SU-DHL-6 (cell line): ENCODE measurements around the gene CAPN14.

Experiments
- H2AFZ ChIP-seq: fragments of 200-600 bp; sonication (generic); 2 replicates; pipeline ENCODE4 v1.6.1; 2014; ENCODE audit warnings: low read depth, mild to moderate bottlenecking, moderate library complexity, mixed read lengths, antibody characterized with exemption, low read length; ENCODE audit not compliant: severe bottlenecking
- H3F3A ChIP-seq: fragments of 200-600 bp; shearing (Covaris generic); 2 replicates; pipeline ENCODE4 v1.6.0; 2016; ENCODE audit warnings: antibody characterized with exemption, mild to moderate bottlenecking; ENCODE audit not compliant: insufficient read depth
- H3K27ac ChIP-seq: fragments of 200-600 bp; sonication (generic); 2 replicates; pipeline ENCODE4 v1.5.1; 2016; ENCODE audit warnings: low read depth, mild to moderate bottlenecking, low read length, moderate library complexity, mixed read lengths
- H3K27me3 ChIP-seq: fragments of 200-600 bp; sonication (generic), shearing (Covaris generic); 2 replicates; pipeline ENCODE4 v1.6.0; 2014; ENCODE audit warnings: mild to moderate bottlenecking, low read length
- H3K36me3 ChIP-seq: fragments of 200-600 bp; sonication (generic); 2 replicates; pipeline ENCODE4 v1.6.1; 2014; ENCODE audit warnings: mild to moderate bottlenecking, low read length, mixed read lengths
- H3K4me2 ChIP-seq: fragments of 300-600, 200-600 bp; shearing (Covaris generic), sonication (generic); 2 replicates; pipeline ENCODE4 v1.6.0; 2014; ENCODE audit warnings: low read length, low read depth, mild to moderate bottlenecking; ENCODE audit not compliant: poor library complexity, severe bottlenecking
- H3K4me3 ChIP-seq: fragments of 200-600 bp; sonication (generic); 2 replicates; pipeline ENCODE4 v1.5.1; 2014; ENCODE audit warnings: antibody characterized with exemption, low read length, mild to moderate bottlenecking, mixed read lengths; ENCODE audit not compliant: insufficient read depth, poor library complexity, severe bottlenecking
- H3K79me2 ChIP-seq: fragments of 200-600 bp; sonication (generic); 2 replicates; pipeline ENCODE4 v1.6.1; 2014; ENCODE audit warnings: mild to moderate bottlenecking, low read length, moderate library complexity; ENCODE audit not compliant: insufficient read depth
- H3K9ac ChIP-seq: fragments of 200-600 bp; sonication (generic); 2 replicates; pipeline ENCODE4 v1.7.0; 2014; ENCODE audit warnings: mild to moderate bottlenecking, low read length
- H3K9me2 ChIP-seq: fragments of 200-600 bp; sonication (generic); replicated peaks from 2 replicates; pipeline ENCODE4 v1.6.1; 2014; ENCODE audit warnings: low read length; ENCODE audit not compliant: insufficient read depth
- H3K9me3 ChIP-seq: fragments of 200-600 bp; sonication (generic); 2 replicates; pipeline ENCODE4 v1.6.1; 2014; ENCODE audit warnings: low read length, mixed read lengths; ENCODE audit not compliant: insufficient read depth
- H4K20me1 ChIP-seq: fragments of 200-600 bp; sonication (generic); 2 replicates; pipeline ENCODE4 v1.6.1; 2014; ENCODE audit warnings: low read depth, mild to moderate bottlenecking, antibody characterized with exemption, low read length, moderate library complexity, mixed read lengths
- EZH2phosphoT487 ChIP-seq: fragments of 200-600 bp; sonication (generic), shearing (Covaris generic); conservative IDR thresholded peaks from 2 replicates; pipeline ENCODE4 v1.6.1; 2018; ENCODE audit warnings: mild to moderate bottlenecking, antibody characterized with exemption, low read length, moderate library complexity, mixed read lengths
- TF ChIP-seq, protein P1 (sequence below): fragments of 200-600 bp; sonication (generic); IDR thresholded peaks from one replicate; pipeline ENCODE4 v1.5.1; 2017; ENCODE audit warnings: antibody characterized with exemption, mild to moderate bottlenecking, low read length, moderate library complexity; ENCODE audit not compliant: insufficient read depth, poor library complexity, severe bottlenecking

The CAPN14 gene

DNA sequence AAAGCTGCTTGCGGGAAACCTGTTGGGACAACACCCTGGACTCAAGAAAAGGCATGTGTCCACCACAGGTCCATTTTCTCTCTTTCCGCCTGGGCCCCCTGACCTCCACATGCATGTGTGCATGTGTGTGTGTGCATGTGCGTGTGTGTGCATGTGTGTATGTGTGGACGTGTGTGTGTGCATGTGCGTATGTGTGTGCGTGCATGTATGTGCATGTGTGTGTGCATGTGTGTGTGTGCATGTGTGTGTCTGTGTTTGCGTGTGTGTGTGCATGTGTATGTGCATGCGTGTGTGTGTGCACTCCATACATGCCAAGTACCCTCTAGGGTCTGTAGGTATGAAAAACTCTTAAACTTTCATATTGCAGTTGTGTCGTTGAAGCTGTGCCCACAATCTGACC lies 16.3 kb downstream of the CAPN14 start:
- no peak for TF ChIP-seq EZH2phosphoT487
- TF ChIP-seq, protein P1, sequence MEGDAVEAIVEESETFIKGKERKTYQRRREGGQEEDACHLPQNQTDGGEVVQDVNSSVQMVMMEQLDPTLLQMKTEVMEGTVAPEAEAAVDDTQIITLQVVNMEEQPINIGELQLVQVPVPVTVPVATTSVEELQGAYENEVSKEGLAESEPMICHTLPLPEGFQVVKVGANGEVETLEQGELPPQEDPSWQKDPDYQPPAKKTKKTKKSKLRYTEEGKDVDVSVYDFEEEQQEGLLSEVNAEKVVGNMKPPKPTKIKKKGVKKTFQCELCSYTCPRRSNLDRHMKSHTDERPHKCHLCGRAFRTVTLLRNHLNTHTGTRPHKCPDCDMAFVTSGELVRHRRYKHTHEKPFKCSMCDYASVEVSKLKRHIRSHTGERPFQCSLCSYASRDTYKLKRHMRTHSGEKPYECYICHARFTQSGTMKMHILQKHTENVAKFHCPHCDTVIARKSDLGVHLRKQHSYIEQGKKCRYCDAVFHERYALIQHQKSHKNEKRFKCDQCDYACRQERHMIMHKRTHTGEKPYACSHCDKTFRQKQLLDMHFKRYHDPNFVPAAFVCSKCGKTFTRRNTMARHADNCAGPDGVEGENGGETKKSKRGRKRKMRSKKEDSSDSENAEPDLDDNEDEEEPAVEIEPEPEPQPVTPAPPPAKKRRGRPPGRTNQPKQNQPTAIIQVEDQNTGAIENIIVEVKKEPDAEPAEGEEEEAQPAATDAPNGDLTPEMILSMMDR = no peak
- no peak overlapping the region for H2AFZ ChIP-seq
- H3K9me3 ChIP-seq = no peaks in the 10 kb centered on the region
- H3K4me3 ChIP-seq = no peak overlapping the region
- no peaks in the 10 kb centered on the region for H3K9me2 ChIP-seq
- H3K27ac ChIP-seq = no peak overlapping the region
- no peak overlapping the region for H3K9ac ChIP-seq
- H3K27me3 ChIP-seq = no peaks in the 10 kb centered on the region
- no peaks in the 10 kb centered on the region for H4K20me1 ChIP-seq
- no peaks in the 10 kb centered on the region for H3F3A ChIP-seq
- no peak overlapping the region for H3K4me2 ChIP-seq
- no peaks in the 10 kb centered on the region for H3K79me2 ChIP-seq
- no peaks in the 10 kb centered on the region for H3K36me3 ChIP-seq

DNA sequence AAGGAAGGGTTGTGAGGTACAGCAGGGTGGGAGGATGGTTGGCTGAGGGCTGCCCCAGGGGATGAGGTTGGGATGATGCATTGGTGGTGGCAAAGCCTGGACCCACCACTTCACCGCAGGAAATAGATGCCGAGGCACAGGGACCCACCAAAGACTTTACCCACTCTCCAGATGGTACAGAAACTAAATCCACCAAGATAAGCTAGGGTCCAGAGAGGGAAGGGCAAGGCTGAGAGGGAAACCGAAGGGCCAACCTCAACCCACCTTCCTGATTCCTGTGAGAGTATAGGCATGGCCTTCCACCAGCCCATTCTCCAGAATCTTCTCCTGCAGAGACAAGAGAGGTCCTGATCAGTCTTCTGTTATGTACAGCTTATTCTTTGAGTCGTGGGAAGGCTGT lies 18.1 kb downstream of the CAPN14 start:
- no peak overlapping the region for H2AFZ ChIP-seq
- H4K20me1 ChIP-seq = no peaks in the 10 kb centered on the region
- H3K9me3 ChIP-seq = no peaks in the 10 kb centered on the region
- TF ChIP-seq, protein P1 = no peak
- no peak for TF ChIP-seq EZH2phosphoT487
- H3F3A ChIP-seq = no peaks in the 10 kb centered on the region
- no peak overlapping the region for H3K9ac ChIP-seq
- H3K4me2 ChIP-seq = no peak overlapping the region
- H3K4me3 ChIP-seq = no peak overlapping the region
- no peaks in the 10 kb centered on the region for H3K9me2 ChIP-seq
- no peaks in the 10 kb centered on the region for H3K36me3 ChIP-seq
- H3K27me3 ChIP-seq = no peaks in the 10 kb centered on the region
- H3K27ac ChIP-seq = no peak overlapping the region
- no peaks in the 10 kb centered on the region for H3K79me2 ChIP-seq

DNA sequence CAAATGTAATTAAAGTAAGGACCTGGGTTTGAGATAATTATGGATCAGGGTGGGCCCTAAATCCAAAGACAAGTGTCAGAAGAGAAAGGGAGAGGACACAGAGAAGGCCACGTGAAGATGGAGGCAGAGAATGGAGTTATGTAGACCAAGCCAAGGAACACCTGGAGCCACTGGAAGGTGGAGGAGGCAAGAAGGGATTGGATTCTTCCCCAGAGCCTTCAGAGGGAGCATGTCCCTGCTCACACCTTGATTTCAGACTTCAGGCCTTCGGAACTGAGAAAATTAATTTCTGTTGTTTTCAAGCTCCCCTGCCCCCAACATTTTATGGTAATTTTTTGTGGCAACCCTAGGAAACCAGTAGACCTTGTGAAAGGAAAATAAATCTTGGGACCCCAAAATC lies 19.6 kb downstream of the CAPN14 start:
- Histone ChIP-seq H4K20me1 (no peaks in the 10 kb centered on the region), H3K9me3 (no peaks in the 10 kb centered on the region), H3K27ac (no peak overlapping the region), H3K4me3 (no peak overlapping the region), H3K79me2 (no peaks in the 10 kb centered on the region), H3K4me2 (no peak overlapping the region), H3K36me3 (no peaks in the 10 kb centered on the region), H3F3A (no peaks in the 10 kb centered on the region), H3K27me3 (no peaks in the 10 kb centered on the region), H3K9me2 (no peaks in the 10 kb centered on the region), H2AFZ (no peak overlapping the region), H3K9ac (no peak overlapping the region)
- no peak for TF ChIP-seq EZH2phosphoT487
- TF ChIP-seq, protein P1 = no peak

DNA sequence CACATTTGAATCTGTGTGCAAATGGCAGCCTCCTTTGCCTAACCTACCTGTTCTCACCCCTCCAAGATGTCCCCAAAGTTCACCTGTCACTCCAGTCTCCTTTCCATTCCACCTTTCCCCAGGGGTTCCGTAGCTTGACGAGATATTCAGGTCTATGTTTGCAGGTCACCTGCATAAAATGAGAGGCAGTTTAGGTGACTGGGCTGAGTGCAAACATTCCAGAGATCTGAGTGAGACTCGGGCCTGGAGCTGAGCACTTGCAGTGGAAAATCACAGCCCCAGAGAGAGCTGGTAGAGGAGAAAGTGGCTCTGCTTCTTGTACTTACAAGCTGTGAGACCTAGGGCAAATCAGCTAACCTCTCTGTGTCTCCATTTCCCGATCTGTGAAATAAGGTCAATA lies 20.1 kb downstream of the CAPN14 start:
- Histone ChIP-seq H4K20me1 (no peaks in the 10 kb centered on the region), H3K4me2 (no peak overlapping the region), H2AFZ (no peak overlapping the region), H3K4me3 (no peak overlapping the region), H3K36me3 (no peaks in the 10 kb centered on the region), H3K27me3 (no peaks in the 10 kb centered on the region), H3K9ac (no peak overlapping the region), H3F3A (no peaks in the 10 kb centered on the region), H3K9me3 (no peaks in the 10 kb centered on the region), H3K9me2 (no peaks in the 10 kb centered on the region), H3K27ac (no peak overlapping the region), H3K79me2 (no peaks in the 10 kb centered on the region)
- no peak for TF ChIP-seq EZH2phosphoT487
